ENCODE results near the gene CTSE. TPM values are rescaled to one million over a fixed set of nuclear protein-coding genes. Genes with fewer than 3 reads are reported as not detected.

The CTSE gene
- total and polyA plus RNA-seq, 2 of the 13 experiments (the other 11 are each of a cell fraction or from before 2014, with no cell fraction given), result 0.50 to 0.69 TPM

DNA sequence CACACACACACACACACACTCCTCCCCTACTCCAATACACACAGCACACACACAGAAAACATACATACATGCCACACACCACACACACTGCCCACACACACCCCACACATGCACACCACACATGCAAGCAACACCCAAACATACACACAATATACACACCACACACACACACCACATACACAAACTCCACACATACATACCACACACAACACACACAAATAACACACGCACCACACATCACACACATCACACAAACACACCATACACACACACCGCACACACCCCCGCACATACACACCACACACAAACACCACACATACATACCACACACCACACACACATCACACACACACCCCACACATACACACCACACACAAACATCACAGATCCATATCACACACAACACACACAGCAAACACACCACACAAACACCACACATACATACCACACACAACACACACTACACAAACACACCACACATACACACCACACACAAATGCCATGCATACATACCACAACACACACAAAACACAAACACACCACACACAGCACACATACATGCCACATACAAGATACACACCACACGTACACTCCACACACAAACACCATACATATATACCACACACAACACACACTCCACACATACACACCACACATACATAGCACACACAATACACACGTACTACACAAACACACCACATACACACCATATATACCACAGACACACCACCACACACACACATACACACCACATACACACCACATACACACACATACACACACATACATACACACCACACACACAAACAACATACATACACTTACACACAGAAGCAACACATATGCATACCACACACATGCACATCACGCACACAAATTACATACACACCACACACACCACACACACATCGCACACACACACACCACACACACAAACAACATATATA lies 19.6 kb downstream of the CTSE start (continued):
- TF ChIP-seq ZNF670 (CRISPR knock-in tag; IDR thresholded peaks at IDR 0.05; ENCODE audit: borderline replicate concordance), result no peak
- TF ChIP-seq, protein P1, sequence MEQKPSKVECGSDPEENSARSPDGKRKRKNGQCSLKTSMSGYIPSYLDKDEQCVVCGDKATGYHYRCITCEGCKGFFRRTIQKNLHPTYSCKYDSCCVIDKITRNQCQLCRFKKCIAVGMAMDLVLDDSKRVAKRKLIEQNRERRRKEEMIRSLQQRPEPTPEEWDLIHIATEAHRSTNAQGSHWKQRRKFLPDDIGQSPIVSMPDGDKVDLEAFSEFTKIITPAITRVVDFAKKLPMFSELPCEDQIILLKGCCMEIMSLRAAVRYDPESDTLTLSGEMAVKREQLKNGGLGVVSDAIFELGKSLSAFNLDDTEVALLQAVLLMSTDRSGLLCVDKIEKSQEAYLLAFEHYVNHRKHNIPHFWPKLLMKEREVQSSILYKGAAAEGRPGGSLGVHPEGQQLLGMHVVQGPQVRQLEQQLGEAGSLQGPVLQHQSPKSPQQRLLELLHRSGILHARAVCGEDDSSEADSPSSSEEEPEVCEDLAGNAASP (CRISPR knock-in tag; IDR thresholded peaks at IDR 0.05; ENCODE audit: borderline replicate concordance), result no peak
- TF ChIP-seq ZNF207 (IDR thresholded peaks at IDR 0.05; ENCODE audit: borderline replicate concordance), result peak; percentile 49; the same call in 1 of the 2 replicates
- no peak for TF ChIP-seq HES4 (CRISPR knock-in tag; IDR thresholded peaks at IDR 0.05; ENCODE audit: borderline replicate concordance)
- TF ChIP-seq FOXA1 (IDR thresholded peaks at IDR 0.05), result peak; percentile 5; the same call in 1 of the 2 replicates
- no peak for TF ChIP-seq FOXA1 (CRISPR knock-in tag; IDR thresholded peaks at IDR 0.05)
- TF ChIP-seq, protein P2, sequence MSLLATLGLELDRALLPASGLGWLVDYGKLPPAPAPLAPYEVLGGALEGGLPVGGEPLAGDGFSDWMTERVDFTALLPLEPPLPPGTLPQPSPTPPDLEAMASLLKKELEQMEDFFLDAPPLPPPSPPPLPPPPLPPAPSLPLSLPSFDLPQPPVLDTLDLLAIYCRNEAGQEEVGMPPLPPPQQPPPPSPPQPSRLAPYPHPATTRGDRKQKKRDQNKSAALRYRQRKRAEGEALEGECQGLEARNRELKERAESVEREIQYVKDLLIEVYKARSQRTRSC (CRISPR knock-in tag; IDR thresholded peaks at IDR 0.05; ENCODE audit: low read depth), result no peak
- TF ChIP-seq, protein P3, sequence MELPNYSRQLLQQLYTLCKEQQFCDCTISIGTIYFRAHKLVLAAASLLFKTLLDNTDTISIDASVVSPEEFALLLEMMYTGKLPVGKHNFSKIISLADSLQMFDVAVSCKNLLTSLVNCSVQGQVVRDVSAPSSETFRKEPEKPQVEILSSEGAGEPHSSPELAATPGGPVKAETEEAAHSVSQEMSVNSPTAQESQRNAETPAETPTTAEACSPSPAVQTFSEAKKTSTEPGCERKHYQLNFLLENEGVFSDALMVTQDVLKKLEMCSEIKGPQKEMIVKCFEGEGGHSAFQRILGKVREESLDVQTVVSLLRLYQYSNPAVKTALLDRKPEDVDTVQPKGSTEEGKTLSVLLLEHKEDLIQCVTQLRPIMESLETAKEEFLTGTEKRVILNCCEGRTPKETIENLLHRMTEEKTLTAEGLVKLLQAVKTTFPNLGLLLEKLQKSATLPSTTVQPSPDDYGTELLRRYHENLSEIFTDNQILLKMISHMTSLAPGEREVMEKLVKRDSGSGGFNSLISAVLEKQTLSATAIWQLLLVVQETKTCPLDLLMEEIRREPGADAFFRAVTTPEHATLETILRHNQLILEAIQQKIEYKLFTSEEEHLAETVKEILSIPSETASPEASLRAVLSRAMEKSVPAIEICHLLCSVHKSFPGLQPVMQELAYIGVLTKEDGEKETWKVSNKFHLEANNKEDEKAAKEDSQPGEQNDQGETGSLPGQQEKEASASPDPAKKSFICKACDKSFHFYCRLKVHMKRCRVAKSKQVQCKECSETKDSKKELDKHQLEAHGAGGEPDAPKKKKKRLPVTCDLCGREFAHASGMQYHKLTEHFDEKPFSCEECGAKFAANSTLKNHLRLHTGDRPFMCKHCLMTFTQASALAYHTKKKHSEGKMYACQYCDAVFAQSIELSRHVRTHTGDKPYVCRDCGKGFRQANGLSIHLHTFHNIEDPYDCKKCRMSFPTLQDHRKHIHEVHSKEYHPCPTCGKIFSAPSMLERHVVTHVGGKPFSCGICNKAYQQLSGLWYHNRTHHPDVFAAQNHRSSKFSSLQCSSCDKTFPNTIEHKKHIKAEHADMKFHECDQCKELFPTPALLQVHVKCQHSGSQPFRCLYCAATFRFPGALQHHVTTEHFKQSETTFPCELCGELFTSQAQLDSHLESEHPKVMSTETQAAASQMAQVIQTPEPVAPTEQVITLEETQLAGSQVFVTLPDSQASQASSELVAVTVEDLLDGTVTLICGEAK (IDR thresholded peaks at IDR 0.05), result peak; percentile 18; the same call in 1 of the 2 replicates
- TF ChIP-seq, protein P3 (CRISPR knock-in tag; IDR thresholded peaks at IDR 0.05), result no peak
- TF ChIP-seq POLR2A (IDR thresholded peaks at IDR 0.05; ENCODE audit: insufficient read depth in 1 of 2, low read depth in 2 of 2, low read length in 2 of 2), result no peak
- TF ChIP-seq, protein P4, sequence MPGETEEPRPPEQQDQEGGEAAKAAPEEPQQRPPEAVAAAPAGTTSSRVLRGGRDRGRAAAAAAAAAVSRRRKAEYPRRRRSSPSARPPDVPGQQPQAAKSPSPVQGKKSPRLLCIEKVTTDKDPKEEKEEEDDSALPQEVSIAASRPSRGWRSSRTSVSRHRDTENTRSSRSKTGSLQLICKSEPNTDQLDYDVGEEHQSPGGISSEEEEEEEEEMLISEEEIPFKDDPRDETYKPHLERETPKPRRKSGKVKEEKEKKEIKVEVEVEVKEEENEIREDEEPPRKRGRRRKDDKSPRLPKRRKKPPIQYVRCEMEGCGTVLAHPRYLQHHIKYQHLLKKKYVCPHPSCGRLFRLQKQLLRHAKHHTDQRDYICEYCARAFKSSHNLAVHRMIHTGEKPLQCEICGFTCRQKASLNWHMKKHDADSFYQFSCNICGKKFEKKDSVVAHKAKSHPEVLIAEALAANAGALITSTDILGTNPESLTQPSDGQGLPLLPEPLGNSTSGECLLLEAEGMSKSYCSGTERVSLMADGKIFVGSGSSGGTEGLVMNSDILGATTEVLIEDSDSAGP (CRISPR knock-in tag; IDR thresholded peaks at IDR 0.05; ENCODE audit: borderline replicate concordance), result no peak

All from HepG2 (cell line).